Neutrophil (primary cell): ENCODE data around the gene ST8SIA5.

Source experiments
- H3K27ac ChIP-seq: fragments of 200-600 bp; sonication (generic); 2 replicates; pipeline ENCODE4 v1.5.1; 2016; ENCODE audit warnings: mild to moderate bottlenecking, moderate library complexity
- H3K27me3 ChIP-seq: fragments of 200-600 bp; sonication (generic); 2 replicates; pipeline ENCODE4 v1.6.0; 2016; ENCODE audit warnings: mild to moderate bottlenecking
- H3K36me3 ChIP-seq: fragments of 200-600 bp; sonication (generic); 2 replicates; pipeline ENCODE4 v1.5.1; 2017
- H3K4me1 ChIP-seq, 2 experiments: fragments of 200-600 bp in 1 of 2; sonication (generic) in 1 of 2; 1 replicate in 1 of 2; 2 replicates in 1 of 2; pipeline versions ENCODE4 v1.5.1 to v1.6.1; 2013 to 2016; ENCODE audit warnings: low read depth in 1 of 2, low read length in 1 of 2, mild to moderate bottlenecking in 1 of 2, moderate library complexity in 1 of 2; ENCODE audit not compliant: control insufficient read depth in 1 of 2, insufficient read depth in 1 of 2
- H3K4me3 ChIP-seq, 2 experiments: fragments of 200-600 bp in 1 of 2; sonication (generic) in 1 of 2; 1 replicate in 1 of 2; 2 replicates in 1 of 2; pipeline ENCODE4 v1.5.1; 2013 to 2016; ENCODE audit warnings: low read depth in 1 of 2, low read length in 1 of 2, mild to moderate bottlenecking in 1 of 2, moderate library complexity in 1 of 2
- H3K9me3 ChIP-seq: fragments of 200-600 bp; sonication (generic); 2 replicates; pipeline ENCODE4 v1.5.1; 2016
- CTCF ChIP-seq: fragments of 200-600 bp; sonication (generic); IDR thresholded peaks from 2 replicates; pipeline ENCODE4 v1.5.1; 2016; ENCODE audit warnings: antibody characterized with exemption

The ST8SIA5 gene

GRCh38 chr18:46627136-46627535 is 129.7 kb downstream of the ST8SIA5 start:
- Histone ChIP-seq H3K9me3 (no peaks in the 10 kb centered on the region), H3K4me1 (peaks cover 5 to 6% of the 10 kb centered on the region in 2 experiments), H3K27me3 (no peaks in the 10 kb centered on the region), H3K4me3 (no peak overlapping the region), H3K36me3 (no peaks in the 10 kb centered on the region), H3K27ac (no peak overlapping the region)
- TF ChIP-seq CTCF: no peak

- Histone ChIP-seq H3K36me3 (no peaks in the 10 kb centered on the region), H3K27me3 (no peaks in the 10 kb centered on the region), H3K4me3 (no peak overlapping the region), H3K9me3 (no peaks in the 10 kb centered on the region), H3K27ac (no peak overlapping the region), H3K4me1 (peaks cover 5 to 6% of the 10 kb centered on the region in 2 experiments)
- TF ChIP-seq CTCF: no peak
These were observed 131.8 kb downstream of the ST8SIA5 start for GRCh38 chr18:46625069-46625468.

GRCh38 chr18:46624127-46624526 is 132.7 kb downstream of the ST8SIA5 start:
- no peak overlapping the region for H3K4me3 ChIP-seq

GRCh38 chr18:46623541-46623940 is 133.3 kb downstream of the ST8SIA5 start:
- H3K27me3 ChIP-seq: no peaks in the 10 kb centered on the region
- no peaks in the 10 kb centered on the region for H3K36me3 ChIP-seq
- H3K4me3 ChIP-seq: no peak overlapping the region
- no peaks in the 10 kb centered on the region for H3K9me3 ChIP-seq
- H3K4me1 ChIP-seq: peaks cover 5 to 6% of the 10 kb centered on the region in 2 experiments
- no peak for TF ChIP-seq CTCF
- H3K27ac ChIP-seq: no peak overlapping the region

More at GRCh38 chr18:46624127-46624526, 132.7 kb downstream of the ST8SIA5 start:
- H3K36me3 ChIP-seq: no peaks in the 10 kb centered on the region
- no peaks in the 10 kb centered on the region for H3K27me3 ChIP-seq
- no peaks in the 10 kb centered on the region for H3K9me3 ChIP-seq
- H3K27ac ChIP-seq: no peak overlapping the region
- TF ChIP-seq CTCF: no peak
- peaks cover 5 to 6% of the 10 kb centered on the region in 2 experiments for H3K4me1 ChIP-seq

GRCh38 chr18:46622999-46623398 is 133.9 kb downstream of the ST8SIA5 start:
- TF ChIP-seq CTCF: no peak
- H3K9me3 ChIP-seq: no peaks in the 10 kb centered on the region
- H3K36me3 ChIP-seq: no peaks in the 10 kb centered on the region
- H3K27me3 ChIP-seq: no peaks in the 10 kb centered on the region
- no peak overlapping the region for H3K4me3 ChIP-seq
- H3K27ac ChIP-seq: no peak overlapping the region
- peaks cover 5 to 6% of the 10 kb centered on the region in 2 experiments for H3K4me1 ChIP-seq

GRCh38 chr18:46622451-46622850 is 134.4 kb downstream of the ST8SIA5 start:
- Histone ChIP-seq H3K27ac (no peak overlapping the region), H3K27me3 (no peaks in the 10 kb centered on the region), H3K9me3 (no peaks in the 10 kb centered on the region), H3K36me3 (no peaks in the 10 kb centered on the region), H3K4me1 (peaks cover 5 to 6% of the 10 kb centered on the region in 2 experiments), H3K4me3 (no peak overlapping the region)
- no peak for TF ChIP-seq CTCF
